ENCODE data around the gene CXCL1.

The CXCL1 gene

GRCh38 chr4:73865431-73866096, 3.6 kb upstream of the CXCL1 start:
- no peak overlapping the region for H3K4me3 ChIP-seq (ENCODE audit: control insufficient read depth, low read depth, low read length)
- DNase-seq (ENCODE audit: low read depth), result no peak
- TF ChIP-seq CTCF (conservative IDR thresholded peaks at IDR 0.05; ENCODE audit: control insufficient read depth, insufficient read depth, low read depth, low read length), result no peak

DNA sequence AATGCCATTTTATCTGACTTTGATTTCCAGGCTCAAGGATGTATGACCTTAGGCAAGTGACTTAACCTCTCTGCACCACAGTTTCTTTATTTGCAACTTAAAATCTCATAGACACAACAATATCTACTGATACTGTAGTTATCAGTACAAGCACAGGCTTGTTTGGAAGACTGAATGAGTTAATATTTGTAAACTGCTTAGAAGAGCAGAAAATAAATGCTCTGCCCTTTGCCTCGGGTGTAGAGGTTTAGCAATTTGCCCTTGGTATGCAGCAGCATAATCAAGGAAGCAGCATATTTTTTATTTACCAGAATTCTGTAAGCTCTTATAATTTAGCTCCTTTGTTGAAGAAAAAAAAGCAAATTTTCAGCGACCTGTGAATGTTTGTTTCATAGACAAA, 2.9 kb upstream of the CXCL1 start:
- H3K4me3 ChIP-seq (ENCODE audit: control insufficient read depth, low read depth, low read length), result no peak overlapping the region
- TF ChIP-seq CTCF (conservative IDR thresholded peaks at IDR 0.05; ENCODE audit: control insufficient read depth, insufficient read depth, low read depth, low read length), result no peak
- no peak for DNase-seq (ENCODE audit: low read depth)

GRCh38 chr4:73867783-73868182, 1.4 kb upstream of the CXCL1 start:
- no peak for TF ChIP-seq CTCF (conservative IDR thresholded peaks at IDR 0.05; ENCODE audit: control insufficient read depth, insufficient read depth, low read depth, low read length)
- no peak overlapping the region for H3K4me3 ChIP-seq (ENCODE audit: control insufficient read depth, low read depth, low read length)
- no peak for DNase-seq (ENCODE audit: low read depth)

DNA sequence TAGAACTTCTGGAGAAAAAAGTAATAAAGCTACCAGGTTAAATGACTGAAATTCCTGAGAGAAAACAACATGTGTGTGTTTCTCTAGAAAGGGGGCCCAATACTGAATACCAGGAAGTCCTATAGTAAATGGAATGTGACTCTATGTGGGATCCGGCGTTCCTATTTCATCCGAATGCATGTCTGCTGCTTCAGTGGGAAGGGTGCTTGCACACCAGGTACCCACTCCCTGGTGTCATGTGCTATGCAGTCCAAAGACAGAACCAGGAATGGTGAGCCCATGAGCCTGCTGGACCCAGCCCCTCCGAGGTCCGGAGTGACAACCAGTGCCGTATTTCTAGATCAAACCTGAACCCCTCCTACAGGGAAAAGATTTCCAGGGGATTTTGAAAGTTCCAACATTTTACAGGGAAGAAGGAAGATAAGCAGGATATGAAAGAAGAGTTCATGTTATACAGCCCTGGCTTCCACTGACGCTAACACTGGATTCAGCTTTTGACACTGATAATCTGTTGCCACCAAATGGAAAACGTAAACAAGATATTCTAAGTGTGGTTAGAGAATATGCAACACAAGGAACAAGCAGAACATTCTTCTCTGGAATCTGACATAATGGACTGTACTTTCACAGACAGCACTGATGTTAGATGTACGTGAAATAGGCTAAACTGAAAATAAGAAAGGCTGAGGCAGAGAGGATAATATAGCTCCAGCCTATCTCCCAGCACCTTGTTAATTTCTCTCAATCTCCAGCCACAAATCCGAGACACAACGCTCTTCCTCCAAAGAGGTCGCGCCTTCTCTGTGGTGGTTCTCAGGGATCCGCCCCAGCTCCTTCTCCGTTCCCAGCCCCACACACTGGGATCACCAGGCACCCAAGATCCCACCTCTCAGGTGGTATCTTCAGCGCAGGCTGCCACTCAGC, 725 bp upstream of the CXCL1 start:
- TF ChIP-seq CTCF (conservative IDR thresholded peaks at IDR 0.05; ENCODE audit: control insufficient read depth, insufficient read depth, low read depth, low read length), result no peak
- H3K4me3 ChIP-seq (ENCODE audit: control insufficient read depth, low read depth, low read length), result peak overlapping the region; percentile 64
- DNase-seq (ENCODE audit: low read depth), result no peak

- peak; percentile 48 for DNase-seq (ENCODE audit: low read depth)
- H3K4me3 ChIP-seq (ENCODE audit: control insufficient read depth, low read depth, low read length), result peak overlapping the region; percentile 64
- TF ChIP-seq CTCF (conservative IDR thresholded peaks at IDR 0.05; ENCODE audit: control insufficient read depth, insufficient read depth, low read depth, low read length), result no peak
These were observed 1.1 kb downstream of the CXCL1 start for GRCh38 chr4:73870260-73870659.

- peak overlapping the region; percentile 64 for H3K4me3 ChIP-seq (ENCODE audit: control insufficient read depth, low read depth, low read length)
- no peak for TF ChIP-seq CTCF (conservative IDR thresholded peaks at IDR 0.05; ENCODE audit: control insufficient read depth, insufficient read depth, low read depth, low read length)
- DNase-seq (ENCODE audit: low read depth), result peak; percentile 69
These were observed 1.6 kb downstream of the CXCL1 start for GRCh38 chr4:73870768-73871167.
